ENCODE measurements around the gene PLEKHG5. TPM values are rescaled to one million over a fixed set of nuclear protein-coding genes. Genes with fewer than 3 reads are reported as not detected.

The PLEKHG5 gene, protein sequence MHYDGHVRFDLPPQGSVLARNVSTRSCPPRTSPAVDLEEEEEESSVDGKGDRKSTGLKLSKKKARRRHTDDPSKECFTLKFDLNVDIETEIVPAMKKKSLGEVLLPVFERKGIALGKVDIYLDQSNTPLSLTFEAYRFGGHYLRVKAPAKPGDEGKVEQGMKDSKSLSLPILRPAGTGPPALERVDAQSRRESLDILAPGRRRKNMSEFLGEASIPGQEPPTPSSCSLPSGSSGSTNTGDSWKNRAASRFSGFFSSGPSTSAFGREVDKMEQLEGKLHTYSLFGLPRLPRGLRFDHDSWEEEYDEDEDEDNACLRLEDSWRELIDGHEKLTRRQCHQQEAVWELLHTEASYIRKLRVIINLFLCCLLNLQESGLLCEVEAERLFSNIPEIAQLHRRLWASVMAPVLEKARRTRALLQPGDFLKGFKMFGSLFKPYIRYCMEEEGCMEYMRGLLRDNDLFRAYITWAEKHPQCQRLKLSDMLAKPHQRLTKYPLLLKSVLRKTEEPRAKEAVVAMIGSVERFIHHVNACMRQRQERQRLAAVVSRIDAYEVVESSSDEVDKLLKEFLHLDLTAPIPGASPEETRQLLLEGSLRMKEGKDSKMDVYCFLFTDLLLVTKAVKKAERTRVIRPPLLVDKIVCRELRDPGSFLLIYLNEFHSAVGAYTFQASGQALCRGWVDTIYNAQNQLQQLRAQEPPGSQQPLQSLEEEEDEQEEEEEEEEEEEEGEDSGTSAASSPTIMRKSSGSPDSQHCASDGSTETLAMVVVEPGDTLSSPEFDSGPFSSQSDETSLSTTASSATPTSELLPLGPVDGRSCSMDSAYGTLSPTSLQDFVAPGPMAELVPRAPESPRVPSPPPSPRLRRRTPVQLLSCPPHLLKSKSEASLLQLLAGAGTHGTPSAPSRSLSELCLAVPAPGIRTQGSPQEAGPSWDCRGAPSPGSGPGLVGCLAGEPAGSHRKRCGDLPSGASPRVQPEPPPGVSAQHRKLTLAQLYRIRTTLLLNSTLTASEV
- 4.4 and 10.3 TPM in 2 replicates for total RNA-seq

GRCh38 chr1:6491480-6491962, at the start of gene PLEKHG5:
PLEKHG5 (minus strand) TSS chr1:6491667; CDS start chr1:6477571, 14,096 bp downstream.

DNA sequence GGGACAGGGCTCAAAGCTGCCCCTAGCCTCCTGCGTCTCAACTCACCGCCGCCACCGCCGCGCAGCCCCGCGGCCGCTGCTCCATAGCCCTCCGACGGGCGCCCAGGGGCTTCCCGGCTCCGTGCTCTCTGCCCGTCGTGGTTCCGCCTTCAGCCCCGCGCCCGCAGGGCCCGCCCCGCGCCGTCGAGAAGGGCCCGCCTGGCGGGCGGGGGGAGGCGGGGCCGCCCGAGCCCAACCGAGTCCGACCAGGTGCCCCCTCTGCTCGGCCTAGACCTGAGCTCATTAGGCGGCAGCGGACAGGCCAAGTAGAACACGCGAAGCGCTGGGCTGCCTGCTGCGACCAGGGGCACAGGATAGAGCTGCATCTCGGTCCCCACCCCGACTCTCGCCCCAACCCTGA, 25.4 kb downstream of the PLEKHG5 start, which contains the start of gene TNFRSF25:
TSS of gene TNFRSF25 (minus strand) at position 151 of the 400 bp plus-strand sequence. CDS start at position 85, 66 bp downstream.

DNA sequence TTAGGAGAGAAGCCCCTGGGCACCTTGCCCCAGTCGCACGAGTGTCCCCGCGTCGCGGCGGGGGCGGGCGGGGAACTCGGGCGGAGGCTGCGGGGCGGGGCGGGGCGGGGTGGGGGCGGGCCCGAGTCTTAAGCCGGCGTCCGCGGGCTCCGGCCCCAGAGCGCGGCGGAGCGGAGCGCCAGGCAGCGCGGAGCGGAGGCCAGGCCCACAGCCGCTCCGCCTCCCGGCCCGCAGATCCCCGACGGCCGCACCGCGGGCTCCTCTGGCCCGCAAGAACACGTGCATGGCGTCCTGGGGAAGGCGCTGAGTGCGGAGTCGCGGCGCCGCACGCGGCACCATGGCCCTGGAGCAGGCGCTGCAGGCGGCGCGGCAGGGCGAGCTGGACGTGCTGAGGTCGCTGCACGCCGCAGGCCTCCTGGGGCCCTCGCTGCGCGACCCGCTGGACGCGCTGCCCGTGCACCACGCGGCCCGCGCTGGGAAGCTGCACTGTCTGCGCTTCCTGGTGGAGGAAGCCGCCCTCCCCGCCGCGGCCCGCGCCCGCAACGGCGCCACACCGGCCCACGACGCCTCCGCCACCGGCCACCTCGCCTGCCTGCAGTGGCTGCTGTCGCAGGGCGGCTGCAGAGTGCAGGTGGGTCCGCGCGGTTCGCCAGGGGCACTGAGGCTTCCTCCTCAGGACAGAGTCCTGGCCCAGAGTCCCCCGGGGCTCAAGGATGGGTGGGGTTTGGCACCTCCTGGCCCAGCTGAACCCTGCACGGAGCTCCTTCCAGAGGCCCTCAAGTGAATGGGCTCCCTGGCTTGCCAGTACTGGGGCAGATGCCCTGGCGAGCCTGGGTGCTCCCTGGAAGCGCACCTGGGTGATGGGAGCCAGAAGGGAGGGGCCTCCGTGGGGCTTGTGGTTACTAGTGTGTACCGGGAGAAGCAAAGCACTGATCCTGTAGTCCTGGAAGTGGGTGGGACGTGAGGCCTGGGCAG, 66.6 kb downstream of the PLEKHG5 start, which contains the start of gene ESPN:
TSS of gene ESPN (plus strand) at position 158 of the 975 bp plus-strand sequence. CDS start at position 338, 180 bp downstream.

DNA sequence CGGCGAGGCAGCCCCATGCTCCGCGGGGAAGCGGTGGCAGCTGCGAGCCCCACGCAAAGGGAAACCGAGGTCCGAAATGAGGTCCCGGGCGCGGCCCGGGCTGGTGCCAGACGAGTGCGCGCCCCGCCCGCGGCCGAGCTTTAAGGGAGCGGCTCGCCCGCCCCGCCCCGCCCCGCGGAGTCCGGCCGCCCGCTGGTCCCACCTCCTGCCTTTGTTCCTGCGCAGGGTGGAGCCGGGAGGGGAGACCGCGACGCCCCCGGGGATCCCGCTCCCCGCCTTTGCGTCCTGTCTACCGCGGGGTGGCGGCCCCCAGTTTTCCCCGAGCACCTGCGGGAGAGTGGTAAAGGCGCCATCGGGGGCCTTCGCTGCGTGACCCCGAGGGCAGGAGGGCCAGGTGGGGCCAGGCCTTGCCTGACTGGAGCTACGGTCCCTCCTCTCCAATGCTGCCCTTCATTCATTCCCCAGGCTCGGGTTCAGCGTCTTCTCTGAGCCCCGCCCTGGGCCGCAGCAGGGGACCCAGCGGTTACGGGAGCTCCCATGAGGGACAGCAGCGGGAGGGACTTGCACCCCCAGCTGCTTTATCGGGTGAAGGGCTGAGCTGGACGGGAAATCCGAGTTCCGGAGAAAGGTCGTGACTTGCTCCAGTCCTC, 71.5 kb downstream of the PLEKHG5 start, which contains the start of gene HES2:
TSS of gene HES2 (minus strand) at position 116 of the 650 bp plus-strand sequence. CDS start at position 17, 99 bp downstream.

Other genes starting within 250 kb of the PLEKHG5 start
- gene HES3, start 247.5 kb downstream of the PLEKHG5 start, total RNA-seq, result not detected in 2 replicates
- gene GPR153, start 230.6 kb downstream of the PLEKHG5 start, total RNA-seq, result 6.4 and 26.5 TPM in 2 replicates
- 31.8 and 37.4 TPM in 2 replicates for gene ACOT7, start 97.9 kb downstream of the PLEKHG5 start, total RNA-seq
- gene HES2, start 71.7 kb downstream of the PLEKHG5 start, total RNA-seq, result 0.15 and 1.3 TPM in 2 replicates
- under 0.01 and 0.44 TPM in 2 replicates for gene ESPN, start 66.9 kb downstream of the PLEKHG5 start, total RNA-seq
- 1.0 and 4.5 TPM in 2 replicates for gene TNFRSF25, start 25.5 kb downstream of the PLEKHG5 start, total RNA-seq
- gene NOL9, start 62.8 kb upstream of the PLEKHG5 start, total RNA-seq, result 21.1 and 24.1 TPM in 2 replicates
- gene TAS1R1, start 63.6 kb upstream of the PLEKHG5 start, total RNA-seq, result under 0.01 TPM in 1 of 2 replicates, not detected in the other
- gene ZBTB48, start 88.3 kb upstream of the PLEKHG5 start, total RNA-seq, result 14.8 and 19.4 TPM in 2 replicates
- gene KLHL21, start 111.2 kb upstream of the PLEKHG5 start, total RNA-seq, result 47.1 and 106 TPM in 2 replicates
- 12.6 and 17.0 TPM in 2 replicates for gene PHF13, start 122.1 kb upstream of the PLEKHG5 start, total RNA-seq
- 25.5 and 32.7 TPM in 2 replicates for gene THAP3, start 133.2 kb upstream of the PLEKHG5 start, total RNA-seq
- gene DNAJC11, start 210.1 kb upstream of the PLEKHG5 start, total RNA-seq, result 31.1 and 44.5 TPM in 2 replicates